GM13977 (cell line): Measurements from ENCODE around the gene ANP32B.

Source experiments
- DNase-seq: peaks from one replicate; pipeline ENCODE4 v3.0.0; 2012; ENCODE audit warnings: low spot score
- CTCF ChIP-seq: IDR thresholded peaks from 2 replicates; pipeline ENCODE4 v1.5.1; 2012; ENCODE audit warnings: mild to moderate bottlenecking, control low read depth; ENCODE audit not compliant: insufficient read depth; ENCODE audit errors: extremely low read depth, missing control alignments
- in situ Hi-C: fragments of 300-500 bp; cut with MboI; formaldehyde crosslinking; loops from one replicate; pipeline ENCODE4 v1.12.0; 2022; ENCODE audit warnings: low sequenced_read_pairs, low pct_unique_long_range_greater_than_20kb, mixed read lengths, inconsistent platforms; ENCODE audit not compliant: unreplicated experiment

The ANP32B gene

GRCh38 chr9:98047002-98047401, 63.9 kb downstream of the ANP32B start:
- no peak for DNase-seq
- TF ChIP-seq CTCF, result no peak
- in situ Hi-C loops, result no loop called here

- in situ Hi-C loops, result no loop called here
- TF ChIP-seq CTCF, result no peak
- no peak for DNase-seq
Observed at GRCh38 chr9:98049288-98050072, 66.3 kb downstream of the ANP32B start.

GRCh38 chr9:98050351-98050750, 67.2 kb downstream of the ANP32B start:
- DNase-seq, result no peak
- TF ChIP-seq CTCF, result no peak
- in situ Hi-C loops, result no loop called here

DNA sequence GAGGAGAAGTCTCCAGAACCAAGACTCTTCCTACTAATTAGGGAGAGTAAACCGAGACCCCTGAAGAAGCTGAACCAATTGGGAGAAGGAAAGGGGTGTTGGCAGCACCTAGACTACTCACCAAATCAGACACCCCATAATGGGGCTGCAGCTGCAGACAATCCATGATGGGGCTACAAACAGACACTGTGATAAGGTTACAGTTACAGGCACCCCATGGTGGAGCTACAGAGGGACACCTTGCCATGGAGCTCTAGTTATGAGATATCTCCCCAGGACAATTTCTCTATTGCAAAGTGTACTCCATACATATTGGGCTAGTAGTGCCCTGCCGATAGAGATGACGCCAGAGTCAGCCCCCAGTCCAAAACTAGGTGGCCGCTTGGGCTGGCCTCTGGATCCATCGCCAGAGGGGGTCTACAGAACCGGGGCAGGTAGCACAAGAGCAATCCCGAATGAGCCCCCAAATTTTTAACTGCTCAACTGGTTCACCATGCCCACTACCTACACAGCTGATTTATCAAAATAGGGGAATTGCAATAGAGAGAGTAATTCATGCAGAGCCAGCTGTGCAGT, 71.3 kb downstream of the ANP32B start:
- DNase-seq, result no peak
- TF ChIP-seq CTCF, result no peak
- in situ Hi-C loops, result no loop called here

GRCh38 chr9:98056269-98057137, 73.4 kb downstream of the ANP32B start, which contains the start of gene NANS:
Gene NANS (plus strand): TSS chr9:98056732. CDS start chr9:98056809, 77 bp downstream.
- in situ Hi-C loops, result no loop called here
- peak; percentile 98 for DNase-seq
- no peak for TF ChIP-seq CTCF

- no peak for TF ChIP-seq CTCF
- in situ Hi-C loops, result no loop called here
- no peak for DNase-seq
Observed at GRCh38 chr9:98057138-98057799, 74.1 kb downstream of the ANP32B start.
